Activated CD8-positive, alpha-beta memory T cell treated with anti-CD3 and anti-CD28 coated beads for 36 hours (primary cell): ENCODE data around the gene RILPL1. TPM values are rescaled to one million over a fixed set of nuclear protein-coding genes. Genes with fewer than 3 reads are reported as not detected.
"Not testable (repeated sequence)": the region's sequence is repeated elsewhere in the genome, so short reads cannot be mapped to it uniquely, and the experiment has no call there.

Experiments used
- CTCF ChIA-PET: fragments of 350-600 bp; sonication (Branson Sonifier 250); formaldehyde crosslinking; loops from one replicate; lab custom pipeline; 2021; ENCODE audit warnings: antibody characterized with exemption; lab: Charles Lee
- POLR2A ChIA-PET: fragments of 350-600 bp; sonication (Branson Sonifier 250); formaldehyde crosslinking; loops from one replicate; lab custom pipeline; 2021; ENCODE audit warnings: antibody characterized with exemption; lab: Charles Lee
- total RNA-seq, 2 experiments: library from RNA; stranded (reverse); gene quantifications; one replicate each; pipeline ENCODE4 v1.2.3, GENCODE V29; 2021

RILPL1 gene
- total RNA-seq, 2 experiments from 2014 or later, result 3.7 TPM

DNA sequence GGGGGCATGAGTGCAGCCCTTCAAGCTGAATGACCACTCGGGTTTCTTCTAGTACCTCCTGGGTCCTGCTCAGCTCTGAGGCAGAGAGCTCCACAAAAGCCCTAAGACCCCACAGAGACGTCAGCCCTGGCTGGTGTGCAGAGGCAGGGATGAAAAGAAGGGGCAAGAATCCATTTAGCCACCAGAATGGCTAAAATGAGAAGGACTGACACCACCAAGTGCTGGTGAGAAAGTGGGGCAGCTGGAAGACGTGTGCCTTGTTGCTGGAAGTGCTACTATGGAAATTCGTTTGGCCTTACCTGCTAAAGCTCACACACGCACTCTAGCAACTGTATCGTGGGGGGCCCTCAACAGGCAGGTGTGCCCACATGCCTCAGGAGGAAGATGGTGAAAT lies 26.7 kb downstream of the RILPL1 start:
- ChIA-PET CTCF (no interaction called here), POLR2A (no interaction called here)

DNA sequence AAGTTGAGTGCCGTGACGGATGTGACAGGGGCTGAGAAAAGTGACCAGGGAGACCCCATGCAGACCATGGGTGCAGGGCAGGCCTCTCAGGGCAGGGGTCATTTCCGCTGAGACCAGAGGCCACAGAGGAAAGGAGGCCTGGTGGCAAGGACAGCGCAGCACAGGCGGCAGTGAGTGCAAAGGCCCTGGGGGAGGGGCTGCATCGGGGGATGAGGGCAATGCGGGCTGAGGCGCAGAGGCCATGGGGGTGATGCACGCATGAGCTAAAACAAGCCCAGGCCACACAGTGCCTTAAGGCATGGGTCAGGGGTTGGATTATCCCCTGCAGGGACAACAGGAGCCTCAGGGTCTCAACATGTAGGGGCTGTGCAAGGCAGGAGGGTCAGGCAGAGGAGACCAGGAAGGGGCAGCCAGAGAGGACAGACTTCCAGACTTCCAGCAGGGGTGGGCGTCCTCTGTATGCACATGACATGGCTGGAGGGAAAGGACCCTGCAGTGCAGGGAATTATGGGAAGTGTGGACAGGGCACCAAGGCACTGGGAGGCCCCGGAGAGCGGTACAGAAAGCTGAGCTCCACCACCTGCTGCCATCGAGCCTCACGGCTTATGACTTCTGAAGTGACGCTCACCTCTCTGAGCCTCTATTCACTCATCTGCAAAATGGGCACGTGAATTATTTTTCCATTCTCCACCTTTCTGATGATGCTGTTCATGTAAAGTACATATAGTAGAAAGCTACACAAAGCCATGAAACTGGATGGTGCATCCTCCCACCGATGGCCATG lies 27.3 kb downstream of the RILPL1 start:
- ChIA-PET POLR2A (no interaction called here), CTCF (no interaction called here)

DNA sequence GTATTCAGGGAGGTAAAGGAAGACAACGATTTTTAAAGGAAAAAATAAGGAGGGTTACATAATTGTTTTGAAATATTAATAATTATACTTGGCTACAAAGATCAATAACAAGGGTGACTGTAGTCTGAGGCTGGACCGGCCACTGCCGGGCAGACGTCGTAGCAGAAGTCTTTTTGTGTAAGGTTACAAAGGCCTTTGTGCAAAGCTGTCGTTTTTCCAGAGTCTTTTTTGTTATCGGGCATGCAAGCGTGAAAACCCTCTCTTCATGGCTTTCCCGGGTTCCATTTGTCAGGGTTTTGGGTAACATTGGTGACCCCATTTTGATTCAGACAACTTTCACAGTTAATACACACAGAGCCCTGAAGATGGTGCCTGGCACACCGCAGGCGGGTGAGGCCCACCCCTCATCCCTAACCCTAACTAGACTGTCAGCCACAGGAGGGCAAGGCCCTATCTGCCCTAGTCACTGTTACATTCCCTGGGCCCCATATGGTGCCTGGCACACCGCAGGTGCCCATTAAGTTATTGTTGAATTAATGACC lies 31.3 kb downstream of the RILPL1 start:
- ChIA-PET CTCF (no interaction called here), POLR2A (interaction anchor here (0.7 kb wide), 1 partner anchor 82 kb away, joined by 4 read pairs; the partner anchor contains the start of gene TMED2)

DNA sequence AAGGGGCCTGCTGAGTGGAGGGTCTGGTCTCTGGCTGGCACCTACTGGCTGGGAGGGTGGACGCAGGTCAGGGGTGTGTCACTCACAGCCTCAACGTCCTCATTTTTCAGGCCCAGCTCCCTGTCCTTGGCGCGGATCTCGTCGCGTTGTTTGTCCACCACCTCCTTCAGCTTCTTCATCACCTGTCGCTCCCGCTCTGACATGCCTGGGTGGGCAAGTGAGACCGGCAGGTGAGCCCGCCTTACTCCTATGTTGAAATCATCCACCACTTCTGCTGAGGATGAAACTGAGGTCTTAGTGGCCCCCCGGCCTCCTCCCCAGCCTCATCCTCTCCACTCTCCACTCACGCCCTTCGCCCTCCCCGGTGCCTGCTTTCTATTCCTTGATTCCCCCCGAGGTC lies 34.2 kb downstream of the RILPL1 start:
- POLR2A ChIA-PET, result no interaction called here

DNA sequence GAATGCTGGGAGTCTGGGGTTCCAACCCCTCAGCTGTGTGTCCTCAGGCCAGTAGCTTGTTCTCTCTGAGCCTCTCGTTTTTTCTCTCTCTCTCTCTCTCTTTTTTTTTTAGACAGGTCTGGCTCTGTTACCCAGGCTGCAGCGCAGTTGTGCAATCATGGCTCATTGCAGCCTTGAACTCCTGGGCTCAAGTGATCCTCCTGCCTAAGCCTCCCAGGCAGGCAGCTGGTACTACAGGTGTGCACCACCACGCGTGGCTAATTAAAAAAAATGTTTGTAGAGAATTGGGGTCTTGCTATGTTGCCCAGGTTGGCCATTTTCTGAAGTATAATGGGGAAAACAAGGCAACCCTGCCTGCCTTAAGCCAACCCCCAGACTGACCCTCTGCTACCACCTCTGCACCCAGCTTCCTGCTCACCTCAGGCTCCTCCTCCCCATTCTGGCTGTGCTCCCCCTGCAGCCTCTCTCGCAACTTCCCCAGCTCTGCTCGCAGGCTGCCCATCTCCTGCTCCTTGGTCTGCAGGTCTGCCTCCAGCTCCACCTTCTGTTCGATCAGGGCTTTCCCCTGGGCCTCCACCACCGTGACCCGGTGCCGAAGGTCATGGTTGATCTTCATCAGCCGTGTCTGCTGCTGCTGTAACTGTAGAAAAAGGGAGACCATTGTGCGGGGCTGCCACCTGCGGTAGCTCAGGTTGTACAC lies 35.2 kb downstream of the RILPL1 start:
- ChIA-PET CTCF (no interaction called here), POLR2A (interaction anchor here (0.6 kb wide), 1 partner anchor 215 kb away, joined by 3 read pairs; no protein-coding TSS in a partner anchor)

More for the DNA sequence above, 34.2 kb downstream of the RILPL1 start:
- CTCF ChIA-PET, result no interaction called here

DNA sequence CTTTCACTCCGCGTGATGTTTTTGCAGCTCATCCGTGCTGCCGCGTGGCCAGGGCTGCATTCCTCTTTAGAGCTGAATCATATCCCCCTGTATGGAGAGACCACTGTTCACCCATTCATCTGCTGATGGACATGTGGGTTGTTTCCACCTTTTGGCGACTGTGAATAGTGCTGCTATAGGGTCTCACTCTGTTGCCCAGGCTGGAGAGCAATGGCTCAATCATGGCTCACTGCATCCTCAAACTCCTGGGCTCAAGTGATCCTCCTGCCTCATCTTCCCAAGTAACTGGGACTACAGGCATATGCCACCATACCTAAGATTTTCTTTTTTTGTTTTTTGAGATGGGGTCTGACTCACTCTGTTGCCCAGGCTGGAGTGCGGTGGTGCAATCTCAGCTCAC lies 36.5 kb downstream of the RILPL1 start:
- ChIA-PET CTCF (no interaction called here), POLR2A (no interaction called here)

DNA sequence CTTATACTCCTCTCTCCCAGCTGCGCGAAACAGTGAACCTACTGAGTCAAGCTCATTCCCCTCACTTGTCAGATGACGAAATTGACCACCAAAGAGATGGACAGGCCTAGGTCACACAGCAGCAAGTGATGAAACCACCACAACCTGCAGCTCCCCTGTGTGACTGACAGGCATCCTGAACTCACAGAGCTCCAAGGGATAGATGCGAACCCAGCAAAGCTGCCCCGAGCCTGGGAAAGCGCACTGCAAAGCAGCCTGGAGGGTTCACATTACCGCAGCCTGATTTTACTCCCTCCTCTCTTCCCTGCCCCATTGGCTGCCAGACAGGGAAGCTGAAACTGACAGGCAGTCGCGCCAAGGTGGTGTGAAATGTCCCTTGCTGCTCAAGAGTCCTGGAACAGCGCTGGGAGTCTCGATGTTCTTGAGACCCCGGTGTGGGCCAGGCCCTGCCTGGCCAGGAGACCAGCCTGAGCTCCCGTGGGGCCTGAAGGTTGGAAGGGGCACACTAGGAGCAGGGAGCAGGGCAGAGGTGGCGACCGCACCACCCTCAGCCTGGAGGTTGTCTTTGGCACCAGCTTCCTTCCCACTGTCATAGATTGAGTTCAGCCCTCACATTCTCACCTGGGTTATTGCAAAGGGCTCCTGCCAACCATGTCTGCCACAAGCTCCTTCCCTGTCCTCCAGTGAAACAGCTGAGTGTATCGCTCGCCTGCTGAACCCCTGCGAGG lies 39.2 kb downstream of the RILPL1 start:
- POLR2A ChIA-PET, result interaction anchor here (0.6 kb wide), 1 partner anchor 1267 kb away, joined by 3 read pairs; no protein-coding TSS in a partner anchor
- CTCF ChIA-PET, result no interaction called here

DNA sequence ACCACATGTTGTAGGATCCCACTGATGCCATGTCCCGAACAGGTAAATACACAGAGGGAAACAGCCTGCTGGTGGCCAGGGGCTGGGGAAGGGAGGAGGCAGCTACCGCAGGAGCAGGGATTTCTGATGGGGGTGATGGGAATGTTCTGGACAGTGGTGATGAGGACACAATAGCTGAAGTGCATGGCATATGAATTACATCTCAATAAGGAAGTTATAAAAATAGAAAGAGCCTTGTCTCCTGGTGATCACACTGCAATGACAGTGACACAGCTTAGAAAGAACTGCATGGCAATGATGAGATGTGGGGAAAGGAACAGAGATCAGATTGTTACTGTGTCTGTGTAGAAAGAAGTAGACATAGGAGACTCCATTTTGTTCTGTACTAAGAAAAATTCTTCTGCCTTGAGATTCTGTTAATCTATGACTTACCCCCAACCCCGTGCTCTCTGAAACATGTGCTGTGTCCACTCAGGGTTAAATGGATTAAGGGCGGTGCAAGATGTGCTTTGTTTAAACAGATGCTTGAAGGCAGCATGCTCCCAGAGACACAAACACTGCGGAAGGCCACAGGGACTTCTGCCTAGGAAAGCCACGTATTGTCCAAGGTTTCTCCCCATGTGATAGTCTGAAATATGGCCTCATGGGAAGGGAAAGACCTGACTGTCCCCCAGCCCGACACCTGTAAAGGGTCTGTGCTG lies 41.0 kb downstream of the RILPL1 start:
- CTCF ChIA-PET, POLR2A ChIA-PET: not testable (repeated sequence)

DNA sequence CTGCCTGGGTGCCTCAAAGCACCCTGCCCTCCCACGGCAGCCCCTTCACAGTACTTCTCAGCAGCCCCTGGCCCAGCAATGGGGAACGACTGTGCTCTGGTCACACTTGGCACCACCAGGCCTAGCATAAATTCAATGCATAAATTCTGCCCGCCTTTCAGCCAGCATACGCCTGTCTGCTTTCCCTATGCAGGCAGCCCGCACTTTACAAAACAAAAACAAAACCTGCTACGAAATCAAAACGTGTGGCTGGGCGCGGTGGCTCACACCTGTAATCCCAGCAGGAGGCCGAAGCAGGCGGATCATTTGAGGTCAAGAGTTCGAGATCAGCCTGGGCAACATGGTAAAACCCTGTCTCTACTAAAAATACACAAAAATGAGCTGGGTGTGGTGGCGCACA lies 42.0 kb downstream of the RILPL1 start:
- ChIA-PET POLR2A (no interaction called here), CTCF (interaction anchor here (0.6 kb wide), 1 partner anchor 87 kb away, joined by 5 read pairs; no protein-coding TSS in a partner anchor)

DNA sequence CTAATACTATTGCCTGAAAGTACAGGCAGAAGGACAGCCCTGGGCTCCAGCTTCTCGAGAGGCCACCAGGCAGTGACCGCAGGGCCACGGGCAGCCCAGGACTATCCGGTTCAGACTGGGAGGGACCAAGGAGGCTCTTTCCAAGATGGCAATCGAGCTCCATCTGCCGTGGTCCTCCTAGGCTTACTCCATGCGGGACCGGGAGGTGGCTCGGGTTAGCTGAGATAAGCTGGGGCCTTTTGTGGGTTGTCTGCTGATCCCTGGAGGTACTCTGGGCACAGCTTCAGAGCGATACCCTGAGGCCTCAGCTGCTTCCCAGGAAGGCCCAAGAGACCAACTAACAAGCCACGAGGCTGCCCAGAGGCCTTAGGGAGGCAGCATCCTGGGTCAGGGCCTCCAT lies 42.5 kb downstream of the RILPL1 start:
- POLR2A ChIA-PET, result interaction anchor here (0.6 kb wide), 1 partner anchor 221 kb away, joined by 3 read pairs; no protein-coding TSS in a partner anchor
- CTCF ChIA-PET, result interaction anchor here (0.6 kb wide), 1 partner anchor 87 kb away, joined by 5 read pairs; no protein-coding TSS in a partner anchor

DNA sequence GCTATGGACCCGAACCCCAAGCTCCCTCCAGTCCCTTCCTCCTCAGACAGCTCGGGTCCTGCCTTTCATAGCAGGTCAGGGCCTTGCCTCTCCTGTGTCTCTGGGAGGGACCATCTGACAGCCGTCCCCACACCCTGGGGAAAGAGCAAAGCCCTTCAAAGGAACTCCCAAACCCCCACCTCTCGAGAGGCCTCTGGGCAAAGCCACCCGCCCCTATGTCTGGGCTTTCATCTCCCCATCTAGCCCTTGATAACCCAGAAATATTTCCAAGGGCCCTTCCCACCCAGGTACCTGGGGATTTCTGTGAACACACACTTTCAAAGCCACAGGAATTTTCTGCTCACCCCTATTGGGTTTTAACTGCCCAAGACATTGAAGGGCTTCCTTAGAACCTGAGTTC lies 43.4 kb downstream of the RILPL1 start:
- POLR2A ChIA-PET, result no interaction called here
- CTCF ChIA-PET, result no interaction called here

DNA sequence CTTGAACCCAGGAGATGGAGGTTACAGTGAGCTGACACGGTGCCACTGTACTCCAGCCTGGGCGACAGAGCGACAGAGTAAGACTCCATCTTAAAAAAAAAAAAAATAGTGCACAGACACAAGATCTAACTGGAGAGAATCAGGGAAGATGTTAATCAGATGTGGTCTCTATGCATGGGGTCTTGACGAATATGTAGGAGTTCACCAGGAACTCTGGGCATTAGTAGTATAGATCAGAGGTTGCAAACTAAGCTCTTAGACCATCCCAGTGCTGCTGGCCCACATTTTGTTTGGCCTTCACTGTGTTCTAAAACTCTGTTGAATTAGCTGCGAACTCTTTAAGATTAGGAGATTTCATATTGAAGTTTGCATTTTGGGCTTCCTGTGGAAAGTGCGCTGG lies 43.9 kb downstream of the RILPL1 start:
- POLR2A ChIA-PET, result no interaction called here
- CTCF ChIA-PET, result no interaction called here

DNA sequence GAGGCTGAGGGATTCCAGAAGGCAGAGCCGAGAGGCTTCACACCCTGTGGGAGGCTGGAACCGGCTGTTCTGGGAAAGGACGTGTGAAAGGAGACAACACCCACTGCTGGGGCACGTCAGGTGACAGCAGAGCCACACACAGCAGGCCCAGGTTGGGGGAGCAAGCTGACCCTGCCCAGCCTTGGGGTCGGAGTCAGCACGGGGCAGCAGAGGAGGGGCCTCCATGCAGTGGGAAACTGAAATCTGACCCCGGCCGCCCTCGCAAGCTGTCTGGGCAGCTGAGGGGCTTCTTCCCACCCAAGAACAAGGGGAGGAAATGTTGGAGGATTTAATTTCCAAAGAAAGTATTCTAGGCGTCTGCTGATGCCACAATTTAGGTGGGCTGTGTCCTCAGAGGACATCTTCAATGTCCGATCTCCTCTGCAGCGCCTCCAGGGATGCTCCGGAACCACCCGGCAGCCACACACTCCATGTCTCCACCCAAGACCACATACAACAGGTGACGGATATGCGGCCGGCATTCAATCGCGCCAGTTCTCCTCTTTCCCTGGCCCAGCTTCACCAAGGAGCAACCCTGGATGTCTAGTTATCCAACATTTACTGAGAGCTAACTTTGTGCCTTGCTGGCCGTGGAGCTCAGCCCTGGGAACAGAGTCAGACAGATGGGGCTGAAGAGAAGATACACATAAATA lies 44.8 kb downstream of the RILPL1 start:
- CTCF ChIA-PET, result no interaction called here
- POLR2A ChIA-PET, result no interaction called here

DNA sequence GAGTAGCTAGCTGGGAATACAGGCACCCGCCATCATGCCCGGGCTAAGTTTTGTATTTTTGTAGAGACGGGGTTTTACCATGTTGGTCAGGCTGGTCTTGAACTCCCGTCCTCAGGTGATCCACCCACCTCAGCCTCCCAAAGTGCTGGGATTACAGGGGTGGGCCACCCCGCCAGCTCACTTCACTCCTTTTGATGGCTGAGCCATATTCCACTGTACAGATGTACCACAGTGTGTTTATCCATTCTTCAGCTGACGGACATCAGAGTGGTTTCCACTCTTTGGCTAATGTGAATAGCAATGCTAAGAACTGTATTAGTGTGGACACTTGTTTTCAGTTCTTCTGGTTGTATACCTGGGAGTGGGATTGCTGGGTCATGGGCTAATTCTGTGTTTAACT lies 46.1 kb downstream of the RILPL1 start:
- ChIA-PET POLR2A (no interaction called here), CTCF (no interaction called here)

DNA sequence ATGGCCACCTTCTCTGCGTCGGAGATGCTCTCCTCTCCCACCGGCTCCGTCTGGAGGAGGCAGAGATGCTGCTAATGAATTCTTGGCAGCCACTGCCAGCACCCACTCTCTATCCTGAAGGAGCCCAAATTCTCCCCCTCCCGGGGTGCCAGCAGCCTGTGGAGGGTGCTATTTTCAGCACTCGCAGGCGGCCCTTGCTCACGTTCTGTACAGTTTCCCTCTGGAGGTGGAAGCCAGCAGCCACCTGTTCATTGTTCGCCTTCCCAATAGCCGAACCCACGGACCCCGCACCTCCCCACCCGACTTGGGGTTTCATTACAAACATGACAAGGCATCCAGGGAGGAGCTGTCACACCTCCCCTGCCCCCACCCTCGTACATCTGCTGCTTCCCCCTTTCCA lies 47.8 kb downstream of the RILPL1 start:
- CTCF ChIA-PET, result no interaction called here
- POLR2A ChIA-PET, result no interaction called here

DNA sequence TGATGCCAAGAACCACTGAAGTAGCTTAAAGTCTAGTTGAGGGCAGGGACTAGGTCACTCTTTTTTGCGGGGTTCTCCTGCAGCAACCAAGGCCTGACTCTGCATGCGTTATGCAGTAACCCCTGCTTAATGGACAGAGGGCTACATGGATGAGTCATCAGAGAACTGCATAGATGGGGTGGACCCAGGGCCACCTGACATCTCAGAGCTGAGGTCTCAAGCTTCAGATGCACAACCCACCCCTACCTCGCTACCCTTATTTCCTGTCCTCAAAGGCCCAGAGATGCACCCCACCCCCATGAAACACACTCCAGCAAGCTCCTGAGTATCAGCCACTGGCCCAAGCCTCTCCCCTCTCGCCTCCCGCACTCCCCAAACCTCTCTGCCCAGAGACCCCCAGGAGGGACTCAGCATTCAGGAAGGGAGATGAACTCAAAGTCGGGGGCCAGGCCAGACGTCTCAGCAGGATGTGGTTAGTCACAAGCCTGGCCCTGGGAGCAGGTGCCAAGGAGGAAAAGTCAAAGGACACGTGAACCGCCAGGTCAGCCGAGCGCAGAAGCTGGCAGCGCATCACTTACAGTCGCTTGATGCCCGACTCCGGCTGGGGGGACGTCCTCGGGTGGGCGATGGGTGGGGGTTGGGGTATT lies 49.8 kb downstream of the RILPL1 start:
- ChIA-PET CTCF (interaction anchor here (1.0 kb wide), 1 partner anchor 30 kb away, joined by 3 read pairs; no protein-coding TSS in a partner anchor), POLR2A (no interaction called here)

DNA sequence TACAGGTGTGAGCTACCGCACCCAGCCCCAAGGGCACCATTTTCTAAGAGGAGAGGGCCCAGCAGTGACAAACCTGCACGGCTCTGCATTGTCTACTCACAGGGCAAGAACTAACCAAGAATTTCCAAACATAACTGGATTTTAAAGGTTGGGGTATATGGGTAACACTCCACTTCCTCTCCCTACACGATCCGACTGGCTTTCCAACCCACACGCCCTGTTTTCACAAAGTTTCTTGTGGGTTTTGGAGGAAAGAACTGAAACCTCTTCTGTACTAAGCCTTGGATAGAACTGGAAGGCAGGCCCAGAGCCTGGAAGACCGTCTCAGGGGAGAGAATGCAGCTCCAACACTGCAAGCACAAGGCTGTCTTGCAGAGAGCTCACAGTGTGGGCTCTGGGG lies 50.6 kb downstream of the RILPL1 start:
- ChIA-PET CTCF (interaction anchor here (1.0 kb wide), 1 partner anchor 31 kb away, joined by 3 read pairs; no protein-coding TSS in a partner anchor), POLR2A (no interaction called here)

DNA sequence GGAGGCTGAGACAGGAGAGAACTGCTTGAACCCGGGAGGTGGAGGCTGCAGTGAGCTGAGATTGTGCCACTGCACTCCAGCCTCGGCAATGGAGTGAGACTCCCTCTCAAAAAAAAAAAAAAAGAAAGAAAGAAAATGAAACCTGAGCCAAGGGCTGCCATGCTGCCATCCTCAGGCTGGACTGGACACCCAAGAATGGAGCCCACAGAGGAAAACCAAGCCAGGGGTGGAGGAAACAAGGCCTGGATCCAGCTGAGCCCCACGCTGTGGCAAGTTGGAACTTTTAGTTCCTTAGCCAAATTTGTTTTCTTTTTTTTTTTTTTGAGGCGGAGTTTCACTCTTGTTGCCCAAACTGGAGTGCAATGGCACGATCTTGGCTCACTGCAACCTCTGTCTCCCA lies 52.3 kb downstream of the RILPL1 start:
- CTCF ChIA-PET, result interaction anchor here (0.5 kb wide), 1 partner anchor 19 kb away, joined by 6 read pairs; no protein-coding TSS in a partner anchor
- POLR2A ChIA-PET, result not testable (repeated sequence)
